Measurements from ENCODE around the gene HBM. TPM values are rescaled to one million over a fixed set of nuclear protein-coding genes. Genes with fewer than 3 reads are reported as not detected.
A peak's percentile ranks its signal among the peaks of the same experiment; 100 is the strongest.
"Not testable (repeated sequence)": the region's sequence is repeated elsewhere in the genome, so short reads cannot be mapped to it uniquely, and the experiment has no call there.

HBM gene
- total RNA-seq, 1 experiment from 2014 or later = not detected

DNA sequence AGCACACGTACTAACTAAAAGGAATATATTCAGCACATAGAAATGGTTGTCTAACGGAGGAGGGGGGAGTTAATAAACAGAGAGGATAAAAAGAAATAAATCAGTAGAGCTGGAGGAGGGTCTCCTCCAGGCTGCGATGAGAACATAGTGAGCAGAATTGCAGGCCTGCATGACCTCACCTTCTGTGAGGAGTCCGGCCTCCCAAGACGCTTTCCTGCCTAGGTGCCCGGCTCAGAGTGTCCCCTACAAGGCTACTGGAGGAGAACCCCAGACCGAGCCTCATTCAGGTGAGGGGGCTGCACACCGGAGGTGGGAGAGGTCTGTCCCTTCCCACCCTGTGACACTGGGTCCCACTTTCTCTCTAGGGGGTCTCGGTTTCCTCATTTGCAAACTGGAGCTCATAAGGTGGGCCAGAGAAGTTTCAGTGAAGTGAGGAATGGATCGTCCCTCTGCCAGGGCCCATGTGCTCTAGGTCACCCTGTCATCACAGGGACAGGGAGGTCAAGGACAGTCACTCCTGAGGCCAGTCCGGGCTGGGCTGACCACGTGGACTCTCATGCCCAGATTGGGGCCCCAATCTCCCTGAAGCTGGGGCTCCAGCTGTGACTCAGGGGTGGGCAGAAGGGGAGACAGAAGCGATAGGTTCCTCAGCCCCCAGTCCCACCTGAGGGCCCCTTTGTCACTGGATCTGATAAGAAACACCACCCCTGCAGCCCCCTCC is 3.3 kb upstream of the HBM start:
- no peak overlapping the region for H3K9ac ChIP-seq (ENCODE audit: extremely low read depth, insufficient read length, low read length)
- H3K23me2 ChIP-seq (ENCODE audit: insufficient read length, low read depth, low read length, poor library complexity, severe bottlenecking) = peaks cover 8% of the 10 kb centered on the region
- Mint-ChIP-seq H3K9me3 (no peaks in the 10 kb centered on the region), H3K27me3 (ENCODE audit: low read depth) (peaks cover 69% of the 10 kb centered on the region), H3K4me1 (peaks cover 11 to 20% of the 10 kb centered on the region in 2 experiments), H3K36me3 (ENCODE audit: insufficient read depth in 1 of 3, low read depth in 3 of 3) (no peaks in the 10 kb centered on the region), H3K4me3 (no peak overlapping the region), H3K27ac (no peak overlapping the region)
- peaks cover 24% of the 10 kb centered on the region for H3K27me3 ChIP-seq (ENCODE audit: insufficient read depth, low read length)
- no peak overlapping the region for H3K4me2 ChIP-seq (ENCODE audit: insufficient read depth, insufficient read length, low read length)
- H4K20me1 ChIP-seq (ENCODE audit: control insufficient read depth, insufficient read depth, insufficient read length) = no peaks in the 10 kb centered on the region
- H2AFZ ChIP-seq (ENCODE audit: low read length) = no peak overlapping the region
- H2BK20ac ChIP-seq (ENCODE audit: low read depth, low read length, poor library complexity, severe bottlenecking) = no peak overlapping the region
- H2BK5ac ChIP-seq (ENCODE audit: insufficient read length, low read length) = no peak overlapping the region
- H4K8ac ChIP-seq (replicated peaks; ENCODE audit: insufficient read length, low read depth, low read length) = no peak overlapping the region
- no peak overlapping the region for H4K91ac ChIP-seq (ENCODE audit: insufficient read length, low read depth, low read length)
- no peak overlapping the region for H3K23ac ChIP-seq (ENCODE audit: insufficient read length, low read depth, low read length)
- H3K14ac ChIP-seq (ENCODE audit: insufficient read depth, low read length) = no peak overlapping the region
- H3K79me2 ChIP-seq (ENCODE audit: insufficient read depth, low read length) = no peaks in the 10 kb centered on the region
- H3K18ac ChIP-seq (ENCODE audit: insufficient read length, low read depth, low read length) = no peak overlapping the region
- no peak overlapping the region for H2BK12ac ChIP-seq (ENCODE audit: insufficient read length, low read depth, low read length)
- TF ChIP-seq, protein P1, sequence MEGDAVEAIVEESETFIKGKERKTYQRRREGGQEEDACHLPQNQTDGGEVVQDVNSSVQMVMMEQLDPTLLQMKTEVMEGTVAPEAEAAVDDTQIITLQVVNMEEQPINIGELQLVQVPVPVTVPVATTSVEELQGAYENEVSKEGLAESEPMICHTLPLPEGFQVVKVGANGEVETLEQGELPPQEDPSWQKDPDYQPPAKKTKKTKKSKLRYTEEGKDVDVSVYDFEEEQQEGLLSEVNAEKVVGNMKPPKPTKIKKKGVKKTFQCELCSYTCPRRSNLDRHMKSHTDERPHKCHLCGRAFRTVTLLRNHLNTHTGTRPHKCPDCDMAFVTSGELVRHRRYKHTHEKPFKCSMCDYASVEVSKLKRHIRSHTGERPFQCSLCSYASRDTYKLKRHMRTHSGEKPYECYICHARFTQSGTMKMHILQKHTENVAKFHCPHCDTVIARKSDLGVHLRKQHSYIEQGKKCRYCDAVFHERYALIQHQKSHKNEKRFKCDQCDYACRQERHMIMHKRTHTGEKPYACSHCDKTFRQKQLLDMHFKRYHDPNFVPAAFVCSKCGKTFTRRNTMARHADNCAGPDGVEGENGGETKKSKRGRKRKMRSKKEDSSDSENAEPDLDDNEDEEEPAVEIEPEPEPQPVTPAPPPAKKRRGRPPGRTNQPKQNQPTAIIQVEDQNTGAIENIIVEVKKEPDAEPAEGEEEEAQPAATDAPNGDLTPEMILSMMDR (conservative IDR thresholded peaks at IDR 0.05) = no peak
- no peaks in the 10 kb centered on the region for H3K4me1 ChIP-seq (ENCODE audit: insufficient read depth, low read length)
- H3T11ph ChIP-seq (ENCODE audit: low read length) = no peak overlapping the region
- no peak for DNase-seq
- H3K79me1 ChIP-seq (ENCODE audit: insufficient read depth, low read depth, low read length, poor library complexity, severe bottlenecking) = no peaks in the 10 kb centered on the region
- no peak overlapping the region for H4K5ac ChIP-seq (ENCODE audit: insufficient read length, low read depth, low read length)
- no peak overlapping the region for H3K4ac ChIP-seq (ENCODE audit: low read depth, low read length)
- 100% methylated on average over 1 of the region's 13 CpGs for WGBS (ENCODE audit: extremely low coverage, insufficient read length, low lambda C conversion rate)
- no peak overlapping the region for H2AK5ac ChIP-seq (ENCODE audit: insufficient read length, low read length)
- no peaks in the 10 kb centered on the region for H3K9me3 ChIP-seq (ENCODE audit: control insufficient read depth, low read depth, low read length)
- H3K27ac ChIP-seq (ENCODE audit: insufficient read length, low read depth, low read length) = no peak overlapping the region
- no peak overlapping the region for H3K56ac ChIP-seq (ENCODE audit: insufficient read length, low read depth, low read length)
- H2BK120ac ChIP-seq (ENCODE audit: low read depth, low read length, poor library complexity, severe bottlenecking) = no peak overlapping the region
- no peak overlapping the region for H2BK15ac ChIP-seq (ENCODE audit: low read depth, low read length)

- not testable (repeated sequence) for H3K27ac Mint-ChIP-seq; H3K9ac ChIP-seq (ENCODE audit: extremely low read depth, insufficient read length, low read length); H3K9me3 Mint-ChIP-seq; H3T11ph ChIP-seq (ENCODE audit: low read length); H4K20me1 ChIP-seq (ENCODE audit: control insufficient read depth, insufficient read depth, insufficient read length); H3K23me2 ChIP-seq (ENCODE audit: insufficient read length, low read depth, low read length, poor library complexity, severe bottlenecking); H3K23ac ChIP-seq (ENCODE audit: insufficient read length, low read depth, low read length); H3K14ac ChIP-seq (ENCODE audit: insufficient read depth, low read length); H3K56ac ChIP-seq (ENCODE audit: insufficient read length, low read depth, low read length); H3K79me1 ChIP-seq (ENCODE audit: insufficient read depth, low read depth, low read length, poor library complexity, severe bottlenecking); H2BK12ac ChIP-seq (ENCODE audit: insufficient read length, low read depth, low read length); H3K4me1 ChIP-seq (ENCODE audit: insufficient read depth, low read length); H2BK15ac ChIP-seq (ENCODE audit: low read depth, low read length); H3K9me3 ChIP-seq (ENCODE audit: control insufficient read depth, low read depth, low read length); H4K5ac ChIP-seq (ENCODE audit: insufficient read length, low read depth, low read length); H2AK5ac ChIP-seq (ENCODE audit: insufficient read length, low read length); H3K27ac ChIP-seq (ENCODE audit: insufficient read length, low read depth, low read length); H2AFZ ChIP-seq (ENCODE audit: low read length); H2BK5ac ChIP-seq (ENCODE audit: insufficient read length, low read length); H3K18ac ChIP-seq (ENCODE audit: insufficient read length, low read depth, low read length); DNase-seq; H3K79me2 ChIP-seq (ENCODE audit: insufficient read depth, low read length); H4K91ac ChIP-seq (ENCODE audit: insufficient read length, low read depth, low read length); H2BK120ac ChIP-seq (ENCODE audit: low read depth, low read length, poor library complexity, severe bottlenecking); H3K4ac ChIP-seq (ENCODE audit: low read depth, low read length); H3K4me2 ChIP-seq (ENCODE audit: insufficient read depth, insufficient read length, low read length); H4K8ac ChIP-seq (replicated peaks; ENCODE audit: insufficient read length, low read depth, low read length); H3K36me3 Mint-ChIP-seq (ENCODE audit: insufficient read depth in 1 of 3, low read depth in 3 of 3); H2BK20ac ChIP-seq (ENCODE audit: low read depth, low read length, poor library complexity, severe bottlenecking)
- peaks cover 29% of the 10 kb centered on the region for H3K27me3 ChIP-seq (ENCODE audit: insufficient read depth, low read length)
- Mint-ChIP-seq H3K4me3 (peak overlapping the region in 1 of 2 experiments; percentile 35; a peak in 1 of 5 replicates), H3K27me3 (ENCODE audit: low read depth) (peaks cover 69% of the 10 kb centered on the region), H3K4me1 (peaks cover 11 to 20% of the 10 kb centered on the region in 2 experiments)
- WGBS (ENCODE audit: extremely low coverage, insufficient read length, low lambda C conversion rate) = no CpG with 5 or more reads among the region's 10 CpGs
These were observed 2.6 kb upstream of the HBM start for GRCh38 chr16:163139-163538.
